ENCODE results near the gene MARS1.
"Not testable (repeated sequence)": the region's sequence is repeated elsewhere in the genome, so short reads cannot be mapped to it uniquely, and the experiment has no call there.

The MARS1 gene

GRCh38 chr12:57497223-57498131 lies 9.6 kb downstream of the MARS1 start:
- DNase-seq: no peak

DNA sequence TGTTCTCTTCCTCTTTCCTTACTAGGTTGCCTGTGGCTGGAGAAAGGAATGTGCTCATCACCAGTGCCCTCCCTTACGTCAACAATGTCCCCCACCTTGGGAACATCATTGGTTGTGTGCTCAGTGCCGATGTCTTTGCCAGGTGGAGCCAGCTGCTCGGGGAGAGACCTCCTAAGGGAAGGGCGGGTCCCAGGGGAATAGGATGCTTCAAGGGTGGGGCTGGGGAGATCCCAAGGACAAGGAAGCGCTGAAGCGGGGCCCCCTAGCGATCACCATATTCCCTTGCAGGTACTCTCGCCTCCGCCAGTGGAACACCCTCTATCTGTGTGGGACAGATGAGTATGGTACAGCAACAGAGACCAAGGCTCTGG lies 10.2 kb downstream of the MARS1 start:
- no peak for DNase-seq

DNA sequence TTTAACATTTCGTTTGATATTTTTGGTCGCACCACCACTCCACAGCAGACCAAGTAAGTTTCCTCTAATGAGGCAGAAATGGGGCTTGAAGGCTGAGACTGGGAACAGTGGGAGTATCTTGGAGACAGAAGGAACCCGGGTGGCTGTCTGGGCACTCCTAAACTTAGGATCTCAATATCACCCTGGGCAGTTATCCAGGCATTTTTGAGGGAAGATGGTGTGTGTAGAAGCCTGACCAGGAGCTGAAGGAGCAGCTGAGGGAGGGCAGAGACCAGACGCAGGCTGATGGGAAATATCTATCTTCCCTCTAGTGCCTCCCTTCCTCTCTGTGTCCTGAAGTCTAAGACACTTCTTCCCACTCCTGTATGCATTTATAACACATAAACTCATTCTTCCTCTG lies 10.7 kb downstream of the MARS1 start:
- DNase-seq: no peak

GRCh38 chr12:57500213-57500612 lies 12.3 kb downstream of the MARS1 start:
- no peak for DNase-seq

DNA sequence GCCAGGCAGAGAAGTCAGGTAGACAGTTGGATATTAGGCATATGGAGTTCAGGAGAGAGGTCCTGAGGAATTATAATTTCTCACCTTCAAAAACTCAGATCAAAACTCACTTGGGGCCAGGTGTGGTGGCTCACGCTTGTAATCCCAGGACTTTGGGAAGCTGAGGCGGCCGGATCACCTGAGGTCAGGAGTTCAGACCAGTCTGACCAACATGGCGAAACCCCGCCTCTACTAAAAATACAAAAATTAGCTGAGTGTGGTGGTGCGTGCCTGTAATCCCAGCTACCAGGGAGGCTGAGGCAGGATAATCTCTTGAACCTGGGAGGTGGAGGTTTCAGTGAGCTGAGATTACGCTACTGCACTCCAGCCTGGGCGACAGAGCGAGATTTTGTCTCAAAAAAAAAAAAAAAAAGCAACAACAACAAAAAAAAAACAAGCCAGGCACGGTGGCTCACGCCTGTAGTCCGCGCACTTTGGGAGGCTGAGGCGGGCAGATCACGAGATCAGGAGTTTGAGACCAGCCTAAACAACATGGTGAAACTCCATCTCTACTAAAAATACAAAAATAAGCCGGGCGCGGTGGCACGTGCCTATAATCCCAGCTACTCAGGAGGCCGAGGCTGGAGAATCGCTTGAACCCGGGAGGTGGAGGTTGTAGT lies 14.6 kb downstream of the MARS1 start:
- DNase-seq: not testable (repeated sequence)

DNA sequence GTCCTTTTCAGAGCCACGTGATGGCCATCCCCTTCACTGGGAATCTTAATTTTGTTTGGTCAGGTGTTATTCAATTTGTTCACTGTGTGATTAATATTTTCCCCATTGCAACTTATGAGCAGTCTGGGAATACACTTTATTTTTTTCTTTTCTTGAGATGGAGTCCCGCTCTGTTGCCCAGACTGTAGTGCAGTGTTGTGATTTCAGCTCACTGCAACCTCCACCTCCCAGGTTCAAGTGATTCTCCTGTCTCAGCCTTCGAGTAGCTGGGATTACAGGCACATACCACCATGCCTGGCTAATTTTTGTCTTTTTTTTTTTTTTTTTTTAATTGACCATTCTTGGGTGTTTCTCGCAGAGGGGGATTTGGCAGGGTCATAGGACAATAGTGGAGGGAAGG lies 18.7 kb downstream of the MARS1 start:
- DNase-seq: not testable (repeated sequence)

- DNase-seq: not testable (repeated sequence)
Observed at GRCh38 chr12:57507796-57508195, 19.9 kb downstream of the MARS1 start.

DNA sequence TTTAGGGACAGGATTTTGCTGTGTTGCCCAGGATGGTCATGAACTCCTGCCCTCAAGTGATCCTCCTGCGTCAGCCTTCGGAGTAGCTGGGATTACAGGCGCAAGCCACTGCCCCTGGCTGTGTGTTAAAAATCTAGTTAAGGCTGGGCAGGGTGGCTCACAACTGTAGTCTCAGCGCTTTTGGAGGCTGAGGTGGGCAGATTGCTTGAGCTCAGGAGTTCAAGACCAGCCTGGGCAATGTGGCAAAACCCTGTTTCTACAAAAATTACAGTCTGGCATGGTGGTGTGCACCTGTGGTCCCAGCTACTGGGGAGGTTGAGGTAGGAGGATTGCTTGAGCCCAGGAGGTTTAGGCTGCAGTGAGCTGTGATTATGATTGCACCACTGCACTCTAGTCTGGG lies 23.3 kb downstream of the MARS1 start:
- DNase-seq: no peak

DNA sequence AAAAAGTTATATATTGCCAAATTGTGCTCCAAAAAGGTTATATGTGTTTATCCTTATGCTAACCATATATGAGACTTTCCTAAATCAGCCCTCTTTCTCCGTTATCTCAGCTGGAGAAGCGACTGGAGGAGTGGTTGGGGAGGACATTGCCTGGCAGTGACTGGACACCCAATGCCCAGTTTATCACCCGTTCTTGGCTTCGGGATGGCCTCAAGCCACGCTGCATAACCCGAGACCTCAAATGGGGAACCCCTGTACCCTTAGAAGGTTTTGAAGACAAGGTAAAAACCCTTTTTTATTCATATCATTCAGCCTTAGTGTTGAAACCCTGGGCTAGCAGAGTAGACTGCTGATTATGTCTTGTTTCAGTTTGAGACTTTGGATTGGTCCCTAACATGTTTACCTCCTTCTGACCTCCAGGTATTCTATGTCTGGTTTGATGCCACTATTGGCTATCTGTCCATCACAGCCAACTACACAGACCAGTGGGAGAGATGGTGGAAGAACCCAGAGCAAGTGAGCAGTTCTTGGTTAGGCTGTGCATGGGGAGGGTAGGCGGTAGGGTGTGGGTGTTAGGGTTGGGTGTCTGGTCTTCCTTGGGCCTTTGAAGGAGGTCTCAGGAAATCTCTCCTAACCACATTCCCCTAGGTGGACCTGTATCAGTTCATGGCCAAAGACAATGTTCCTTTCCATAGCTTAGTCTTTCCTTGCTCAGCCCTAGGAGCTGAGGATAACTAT lies 23.9 kb downstream of the MARS1 start:
- no peak for DNase-seq

DNA sequence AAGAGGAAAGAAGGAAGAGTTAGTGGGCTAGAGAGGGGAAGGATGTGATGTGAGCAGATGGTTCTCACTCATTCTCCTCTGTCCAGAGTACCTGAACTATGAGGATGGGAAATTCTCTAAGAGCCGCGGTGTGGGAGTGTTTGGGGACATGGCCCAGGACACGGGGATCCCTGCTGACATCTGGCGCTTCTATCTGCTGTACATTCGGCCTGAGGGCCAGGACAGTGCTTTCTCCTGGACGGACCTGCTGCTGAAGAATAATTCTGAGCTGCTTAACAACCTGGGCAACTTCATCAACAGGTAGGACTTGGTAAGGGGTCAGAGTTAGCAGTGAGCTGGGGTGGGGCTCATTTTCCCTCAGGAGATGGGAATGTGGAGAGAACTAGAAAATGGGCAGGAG lies 24.8 kb downstream of the MARS1 start:
- no peak for DNase-seq

DNA sequence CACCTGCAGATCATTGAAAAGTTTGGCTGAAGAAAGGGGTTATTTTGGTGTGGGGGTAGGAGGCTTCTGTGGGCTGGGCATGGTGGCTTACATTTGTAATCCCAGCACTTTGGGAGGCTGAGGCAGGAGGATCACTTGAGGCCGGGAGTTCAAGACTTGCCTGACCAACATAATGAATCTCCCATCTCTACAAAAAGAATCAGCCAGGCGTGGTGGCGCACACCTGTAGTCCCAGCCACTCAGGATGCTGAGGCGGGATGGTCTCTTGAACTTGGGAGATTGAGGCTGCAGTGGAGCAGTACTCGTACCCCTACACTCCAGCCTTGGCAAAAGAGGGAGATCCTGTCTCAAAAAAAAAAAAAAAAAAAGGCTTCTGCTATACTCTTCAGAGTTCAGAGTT lies 25.4 kb downstream of the MARS1 start:
- DNase-seq: no peak

DNA sequence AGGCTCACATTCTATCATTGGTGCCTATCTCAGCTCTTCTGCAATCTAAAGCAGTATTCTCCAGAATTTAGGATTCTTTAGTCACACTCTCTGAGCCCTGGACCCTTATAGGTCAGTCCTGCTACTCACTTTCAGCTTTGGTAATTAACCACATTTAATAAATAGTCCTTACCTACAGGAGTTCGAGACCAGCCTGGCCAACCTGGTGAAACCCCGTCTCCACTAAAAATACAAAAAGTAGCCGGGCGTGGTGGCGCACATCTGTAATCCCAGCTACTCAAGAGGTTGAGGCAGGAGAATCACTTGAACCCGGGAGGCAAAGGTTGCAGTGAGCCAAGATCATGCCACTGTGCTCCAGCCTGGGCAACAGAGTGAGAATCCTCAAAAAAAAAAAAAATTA lies 25.8 kb downstream of the MARS1 start:
- not testable (repeated sequence) for DNase-seq

- not testable (repeated sequence) for DNase-seq
Observed at GRCh38 chr12:57514246-57514645, 26.4 kb downstream of the MARS1 start.

GRCh38 chr12:57514720-57515407 lies 27.0 kb downstream of the MARS1 start:
- no peak for DNase-seq

DNA sequence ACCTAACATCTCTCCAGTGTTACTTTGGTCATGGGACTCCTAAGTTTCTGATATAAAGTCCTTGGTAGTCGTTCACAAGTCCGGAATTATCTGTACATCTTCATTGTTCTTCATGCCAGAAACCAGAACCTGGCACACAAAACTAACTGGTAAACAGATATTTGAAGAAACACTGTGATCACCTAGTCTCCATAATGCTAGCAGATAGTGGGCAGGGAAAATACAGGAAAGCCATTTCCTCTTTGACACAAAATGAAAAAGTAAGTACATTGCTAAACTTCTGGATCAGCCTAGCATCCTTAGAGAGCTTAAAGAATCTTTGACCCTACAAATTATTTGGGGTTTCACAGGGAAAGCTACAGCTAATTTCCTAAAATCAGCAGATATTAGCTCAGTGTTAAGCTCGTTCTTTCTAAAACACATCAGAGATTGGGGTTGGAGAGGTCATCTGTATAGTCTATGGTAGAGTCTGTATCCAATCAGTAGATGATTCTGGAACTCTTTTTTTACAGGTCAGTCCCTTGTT lies 27.6 kb downstream of the MARS1 start:
- DNase-seq: no peak

GRCh38 chr12:57515934-57516541 lies 28.2 kb downstream of the MARS1 start:
- no peak for DNase-seq

DNA sequence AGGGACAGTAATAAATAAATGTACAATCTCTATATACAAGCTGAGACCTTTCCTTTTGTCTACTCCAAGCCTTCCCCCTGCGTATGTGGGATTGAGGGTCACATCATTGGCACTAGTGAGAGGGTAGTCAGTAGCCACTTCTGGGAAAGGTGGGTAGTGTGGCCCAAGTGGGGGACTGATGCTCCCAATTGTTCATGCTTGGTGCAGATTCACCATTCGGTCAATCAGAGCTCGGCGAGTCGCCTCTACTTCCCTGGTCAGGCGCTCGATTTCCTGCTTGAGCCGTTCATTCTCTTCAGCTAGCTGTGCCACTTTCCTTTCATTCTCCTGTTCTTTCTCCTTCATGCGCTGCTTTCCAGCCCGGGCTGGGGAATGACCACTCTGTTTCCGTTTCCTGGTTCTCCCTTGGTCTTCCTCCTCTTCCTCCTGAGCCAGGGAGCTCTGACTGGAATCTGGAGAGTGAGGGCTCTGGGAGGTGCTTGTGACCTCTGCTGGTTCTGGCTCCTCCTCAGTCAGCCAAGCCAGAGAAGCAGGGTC lies 28.8 kb downstream of the MARS1 start:
- no peak for DNase-seq

- DNase-seq: no peak
Observed at GRCh38 chr12:57517187-57517586, 29.3 kb downstream of the MARS1 start.

DNA sequence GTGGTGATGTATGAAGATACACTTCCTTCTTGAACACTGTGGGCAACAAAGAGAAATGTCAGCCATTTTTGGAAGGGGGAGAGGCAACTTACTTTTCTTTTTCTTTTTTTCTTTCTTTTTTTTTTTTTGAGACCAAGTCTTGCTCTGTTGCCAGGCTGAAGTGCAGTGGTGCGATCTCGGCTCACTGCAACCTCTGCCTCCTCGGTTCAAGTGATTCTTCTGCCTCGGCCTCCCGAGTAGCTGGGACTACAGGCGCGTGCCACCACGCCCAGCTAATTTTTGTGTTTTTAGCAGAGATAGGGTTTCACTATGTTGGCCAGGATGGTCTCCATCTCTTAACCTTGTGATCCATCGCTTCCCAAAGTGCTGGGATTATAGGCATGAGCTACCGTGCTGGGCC lies 29.9 kb downstream of the MARS1 start:
- not testable (repeated sequence) for DNase-seq

- DNase-seq: no peak
Observed at GRCh38 chr12:57518176-57518919, 30.5 kb downstream of the MARS1 start.
